ENCODE data around the gene NFIX. TPM values are rescaled to one million over a fixed set of nuclear protein-coding genes. Genes with fewer than 3 reads are reported as not detected.

NFIX gene
- total and polyA plus RNA-seq, 2 donors (not counting 3 experiments of a cell fraction or from before 2014, with no cell fraction given), result 9.8 to 37.7 TPM

DNA sequence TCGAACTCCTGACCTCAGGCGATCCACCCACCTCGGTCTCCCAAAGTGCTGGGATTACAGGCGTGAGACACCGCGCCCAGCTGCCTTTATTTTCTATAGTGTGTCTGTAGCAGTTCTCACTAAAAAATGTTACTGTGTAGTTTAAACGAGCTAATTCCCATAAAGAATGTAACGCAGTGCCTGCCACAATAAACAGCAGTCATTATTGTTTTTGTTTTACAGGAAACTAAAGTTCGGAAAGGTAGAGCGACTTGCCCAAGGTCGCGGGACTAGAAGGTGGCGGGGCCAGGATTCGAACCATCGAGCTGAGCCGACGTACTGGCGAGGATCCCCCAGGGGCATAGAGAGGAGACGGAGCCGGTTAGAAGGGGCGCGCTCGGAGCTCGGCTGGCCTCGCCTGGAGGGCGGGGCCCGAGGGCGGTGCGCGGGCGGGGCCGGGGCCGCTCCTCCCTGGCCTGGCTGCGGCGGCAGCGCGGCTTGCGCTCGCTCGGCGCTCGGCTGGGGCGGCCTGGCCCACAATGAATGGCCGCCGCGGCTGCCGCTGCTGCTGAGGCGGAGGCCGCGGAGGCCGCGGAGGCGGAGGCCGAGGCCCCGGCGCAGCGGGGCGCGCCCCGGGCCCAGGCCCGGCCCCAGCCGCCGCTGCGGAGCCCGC is 122.6 kb downstream of the NFIX start, which contains the start of gene NACC1:
NACC1 (plus strand) TSS at position 493 of the 652 bp plus-strand sequence. CDS start 16,944 bp downstream, outside the sequence.
- DNase-seq (ENCODE audit: low read depth, low spot score) (peak; percentile 87), FAIRE-seq (peak; percentile 87)
- peaks cover 62% of the 10 kb centered on the region for H3K79me2 ChIP-seq (ENCODE audit: control insufficient read depth, insufficient read depth, low read length)
- peaks cover 13% of the 10 kb centered on the region for H3K4me1 ChIP-seq (ENCODE audit: control insufficient read depth, extremely low read depth, insufficient read depth, low read length)
- TF ChIP-seq POLR2A (IDR thresholded peaks at IDR 0.05; ENCODE audit: low read depth, low read length) (no peak), MYC (IDR thresholded peaks at IDR 0.05; ENCODE audit: low read depth, low read length) (no peak), FOS (IDR thresholded peaks at IDR 0.05; ENCODE audit: borderline replicate concordance, insufficient read depth, low read length) (no peak), GATA2 (IDR thresholded peaks at IDR 0.05; ENCODE audit: insufficient read depth, insufficient read length, low read depth, low read length) (no peak), POLR2AphosphoS5 (IDR thresholded peaks at IDR 0.05; ENCODE audit: insufficient read depth, low read depth, low read length) (peak; percentile 38), JUN (IDR thresholded peaks at IDR 0.05; ENCODE audit: borderline replicate concordance, insufficient read depth, insufficient read length, low read depth) (no peak)
- TF ChIP-seq, protein P1, sequence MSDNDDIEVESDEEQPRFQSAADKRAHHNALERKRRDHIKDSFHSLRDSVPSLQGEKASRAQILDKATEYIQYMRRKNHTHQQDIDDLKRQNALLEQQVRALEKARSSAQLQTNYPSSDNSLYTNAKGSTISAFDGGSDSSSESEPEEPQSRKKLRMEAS (IDR thresholded peaks at IDR 0.05; ENCODE audit: insufficient read depth, insufficient read length), result no peak
- dilution Hi-C loops (cut with MboI; ENCODE audit: extremely low pct_ligation_motif_present, low sequenced_read_pairs), result no loop called here
- peak within 1 kb of the TSS; percentile 86 for H3K9ac ChIP-seq (replicated peaks; ENCODE audit: extremely low read depth, insufficient read depth, low read length)
- no peaks in the 10 kb centered on the region for H3K27me3 ChIP-seq (ENCODE audit: control insufficient read depth in 2 of 2, insufficient read depth in 2 of 2, low read length in 2 of 2)
- H2AFZ ChIP-seq (ENCODE audit: low read depth, low read length), result peak within 1 kb of the TSS; percentile 68
- H3K4me2 ChIP-seq (ENCODE audit: insufficient read depth, low read length), result peak within 1 kb of the TSS; percentile 90
- no peaks in the 10 kb centered on the region for H3K9me3 ChIP-seq (replicated peaks; ENCODE audit: control insufficient read depth, insufficient read depth, low read length)
- POLR2A ChIA-PET, result interaction anchor here (0.7 to 1.2 kb wide), 4 partner anchors 14 to 40 kb away, joined by 3 to 7 read pairs (median 4); partner anchors contain the start of genes IER2 and STX10
- H4K20me1 ChIP-seq (replicated peaks; ENCODE audit: control insufficient read depth, extremely low read depth, insufficient read depth, low read length), result no peaks in the 10 kb centered on the region
- H3K27ac ChIP-seq (ENCODE audit: insufficient read depth, low read depth, low read length), result peak within 1 kb of the TSS; percentile 57
- peaks cover 0 to 5% of the 10 kb centered on the region in 2 experiments for H3K36me3 ChIP-seq (ENCODE audit: control insufficient read depth in 2 of 2, extremely low read depth in 1 of 2, insufficient read depth in 2 of 2, low read length in 2 of 2)
- intact Hi-C loops (cut with micrococcal nuclease), result loop anchor here (1.0 kb wide), 1 partner anchor 49 kb away; no protein-coding TSS in a partner anchor
- no peaks in the 10 kb centered on the region for H3K9me1 ChIP-seq (replicated peaks; ENCODE audit: control insufficient read depth, extremely low read depth, insufficient read depth, low read length)
- BruUV-seq (replicated peaks), result no TSS peak
- CTCF ChIA-PET, result interaction anchor here (0.8 to 4.3 kb wide), 10 partner anchors 13 to 153 kb away, joined by 3 to 24 read pairs (median 4); partner anchors contain the start of genes IER2 and STX10
- peak within 1 kb of the TSS; percentile 64 to 99 (median 81) for H3K4me3 ChIP-seq (replicated peaks in 1 of 3; ENCODE audit: insufficient read depth in 1 of 3, low read depth in 1 of 3, low read length in 3 of 3)

Measured in endothelial cell of umbilical vein (primary cell).